ENCODE measurements around the gene PTCHD4. TPM values are rescaled to one million over a fixed set of nuclear protein-coding genes. Genes with fewer than 3 reads are reported as not detected.

PTCHD4 gene
- 2.3 and 2.9 TPM in 2 replicates for total RNA-seq
- polyA plus RNA-seq, result 0.64 and 1.3 TPM in 2 replicates

DNA sequence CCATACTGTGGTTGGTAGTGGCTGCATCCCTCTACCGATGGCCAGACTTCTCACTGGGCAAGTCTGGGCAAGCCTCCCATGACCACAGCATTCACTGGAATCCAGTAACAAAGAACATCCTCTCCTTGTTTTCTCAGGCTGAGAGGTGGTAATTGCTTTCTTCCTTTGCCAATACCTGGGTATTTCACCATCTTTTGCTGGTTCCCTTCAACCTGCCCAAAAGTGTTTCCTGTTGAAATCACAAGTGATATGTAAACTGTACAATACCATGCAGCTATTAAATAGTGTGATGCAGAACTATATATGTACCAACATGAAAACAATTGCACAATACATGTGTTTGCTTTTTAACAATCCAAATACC is at the start of gene PTCHD4:
Gene PTCHD4, minus strand, starts transcription at position 55 of the 364 bp plus-strand sequence. CDS start 42,240 bp downstream, outside the sequence.
- Histone ChIP-seq H3K79me2 (no peaks in the 10 kb centered on the region), H2AFZ (peak within 1 kb of the TSS; percentile 25), H3K9me3 (ENCODE audit: low read depth) (no peaks in the 10 kb centered on the region), H3K27me3 (no peaks in the 10 kb centered on the region), H3K4me2 (peak within 1 kb of the TSS; percentile 54), H3K36me3 (replicated peaks; ENCODE audit: insufficient read depth, low read depth) (no peaks in the 10 kb centered on the region), H3K9me2 (replicated peaks; ENCODE audit: insufficient read depth) (no peaks in the 10 kb centered on the region), H3K27ac (peak within 1 kb of the TSS; percentile 71), H3K4me3 (no peak within 1 kb of the TSS), H4K20me1 (ENCODE audit: insufficient read depth, poor library complexity, severe bottlenecking) (no peaks in the 10 kb centered on the region), H3K4me1 (ENCODE audit: insufficient read depth) (no peaks in the 10 kb centered on the region)
- DNase-seq (ENCODE audit: low spot score), result no peak
- TF ChIP-seq EZH2 (IDR thresholded peaks at IDR 0.05; ENCODE audit: borderline replicate concordance) (no peak), EZH2phosphoT487 (IDR thresholded peaks at IDR 0.05; ENCODE audit: low read depth, severe bottlenecking, unreplicated experiment) (no peak)
- TF ChIP-seq, protein P1, sequence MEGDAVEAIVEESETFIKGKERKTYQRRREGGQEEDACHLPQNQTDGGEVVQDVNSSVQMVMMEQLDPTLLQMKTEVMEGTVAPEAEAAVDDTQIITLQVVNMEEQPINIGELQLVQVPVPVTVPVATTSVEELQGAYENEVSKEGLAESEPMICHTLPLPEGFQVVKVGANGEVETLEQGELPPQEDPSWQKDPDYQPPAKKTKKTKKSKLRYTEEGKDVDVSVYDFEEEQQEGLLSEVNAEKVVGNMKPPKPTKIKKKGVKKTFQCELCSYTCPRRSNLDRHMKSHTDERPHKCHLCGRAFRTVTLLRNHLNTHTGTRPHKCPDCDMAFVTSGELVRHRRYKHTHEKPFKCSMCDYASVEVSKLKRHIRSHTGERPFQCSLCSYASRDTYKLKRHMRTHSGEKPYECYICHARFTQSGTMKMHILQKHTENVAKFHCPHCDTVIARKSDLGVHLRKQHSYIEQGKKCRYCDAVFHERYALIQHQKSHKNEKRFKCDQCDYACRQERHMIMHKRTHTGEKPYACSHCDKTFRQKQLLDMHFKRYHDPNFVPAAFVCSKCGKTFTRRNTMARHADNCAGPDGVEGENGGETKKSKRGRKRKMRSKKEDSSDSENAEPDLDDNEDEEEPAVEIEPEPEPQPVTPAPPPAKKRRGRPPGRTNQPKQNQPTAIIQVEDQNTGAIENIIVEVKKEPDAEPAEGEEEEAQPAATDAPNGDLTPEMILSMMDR (IDR thresholded peaks at IDR 0.05; ENCODE audit: poor library complexity), result no peak
- WGBS (ENCODE audit: low lambda C conversion rate, missing lambda C conversion rate), result 75% methylated on average over 1 of the region's 1 CpG

DNA sequence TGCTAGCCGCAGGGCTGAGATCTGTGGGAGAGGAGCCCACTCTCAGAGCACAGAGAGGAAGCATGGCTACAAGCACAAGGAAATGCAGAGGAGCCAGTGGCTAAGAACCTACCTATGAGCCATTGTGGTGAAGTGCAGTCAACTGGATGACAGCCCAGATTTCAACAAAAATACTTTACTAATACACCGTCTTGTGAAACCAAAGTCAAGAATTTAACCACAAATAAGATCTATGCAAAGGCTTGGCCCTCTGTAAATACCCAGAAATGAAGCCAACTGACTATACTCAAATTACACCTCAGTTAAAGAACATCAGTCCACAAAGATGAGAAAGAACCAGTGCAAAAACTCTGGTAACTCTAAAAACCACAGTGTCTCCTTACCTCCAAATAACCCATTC is 40.1 kb upstream of the PTCHD4 start:
- 92% methylated on average over 2 of the region's 2 CpGs for WGBS (ENCODE audit: low lambda C conversion rate, missing lambda C conversion rate)
- Histone ChIP-seq H2AFZ (no peak overlapping the region), H3K4me1 (ENCODE audit: insufficient read depth) (no peaks in the 10 kb centered on the region), H3K9me2 (replicated peaks; ENCODE audit: insufficient read depth) (no peaks in the 10 kb centered on the region), H3K79me2 (no peaks in the 10 kb centered on the region), H4K20me1 (ENCODE audit: insufficient read depth, poor library complexity, severe bottlenecking) (no peaks in the 10 kb centered on the region), H3K4me3 (no peak overlapping the region), H3K9me3 (ENCODE audit: low read depth) (no peaks in the 10 kb centered on the region), H3K36me3 (replicated peaks; ENCODE audit: insufficient read depth, low read depth) (no peaks in the 10 kb centered on the region), H3K27me3 (no peaks in the 10 kb centered on the region), H3K4me2 (no peak overlapping the region), H3K27ac (no peak overlapping the region)
- TF ChIP-seq EZH2phosphoT487 (IDR thresholded peaks at IDR 0.05; ENCODE audit: low read depth, severe bottlenecking, unreplicated experiment) (no peak), EZH2 (IDR thresholded peaks at IDR 0.05; ENCODE audit: borderline replicate concordance) (no peak)
- TF ChIP-seq, protein P1 (IDR thresholded peaks at IDR 0.05; ENCODE audit: poor library complexity), result no peak
- DNase-seq (ENCODE audit: low spot score), result no peak

DNA sequence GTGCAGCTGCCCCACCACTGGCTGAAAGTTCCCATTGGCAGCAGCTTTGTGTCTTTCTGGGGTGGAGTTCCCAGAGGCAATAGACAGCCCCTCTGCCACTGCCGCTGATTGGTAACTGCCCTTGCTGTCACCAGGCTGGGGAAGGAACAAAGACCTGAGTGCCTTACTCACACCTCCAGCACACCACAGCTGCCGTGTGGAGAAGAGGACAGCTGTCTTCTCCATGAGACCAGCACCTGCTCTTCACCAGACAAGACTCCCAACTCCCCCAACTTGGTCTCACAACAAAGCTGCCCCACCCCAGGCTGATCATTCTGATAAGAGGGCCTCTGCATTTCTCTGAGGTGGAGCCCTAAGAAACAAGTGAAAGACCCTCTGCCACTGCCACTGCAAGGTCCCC is 39.7 kb upstream of the PTCHD4 start:
- no peak overlapping the region for H2AFZ ChIP-seq
- DNase-seq (ENCODE audit: low spot score), result no peak

More for the DNA sequence above, 39.7 kb upstream of the PTCHD4 start:
- Histone ChIP-seq H3K9me2 (replicated peaks; ENCODE audit: insufficient read depth) (no peaks in the 10 kb centered on the region), H3K4me2 (no peak overlapping the region), H3K4me3 (no peak overlapping the region), H3K27ac (no peak overlapping the region), H3K9me3 (ENCODE audit: low read depth) (no peaks in the 10 kb centered on the region), H3K79me2 (no peaks in the 10 kb centered on the region), H3K36me3 (replicated peaks; ENCODE audit: insufficient read depth, low read depth) (no peaks in the 10 kb centered on the region), H4K20me1 (ENCODE audit: insufficient read depth, poor library complexity, severe bottlenecking) (no peaks in the 10 kb centered on the region), H3K27me3 (no peaks in the 10 kb centered on the region), H3K4me1 (ENCODE audit: insufficient read depth) (no peaks in the 10 kb centered on the region)
- TF ChIP-seq EZH2phosphoT487 (IDR thresholded peaks at IDR 0.05; ENCODE audit: low read depth, severe bottlenecking, unreplicated experiment), result no peak
- TF ChIP-seq, protein P1 (IDR thresholded peaks at IDR 0.05; ENCODE audit: poor library complexity), result no peak
- TF ChIP-seq EZH2 (IDR thresholded peaks at IDR 0.05; ENCODE audit: borderline replicate concordance), result no peak
- 94% methylated on average over 2 of the region's 2 CpGs for WGBS (ENCODE audit: low lambda C conversion rate, missing lambda C conversion rate)
